HTR-8/SVneo (cell line): Measurements from ENCODE around the gene PEDS1.
"Not testable (repeated sequence)": the region's sequence is repeated elsewhere in the genome, so short reads cannot be mapped to it uniquely, and the experiment has no call there.

Source experiments
- DNase-seq: peaks from one replicate; pipeline ENCODE4 v3.0.0; 2011; ENCODE audit warnings: low spot score, mixed read lengths; ENCODE audit not compliant: insufficient read length
- FAIRE-seq: peaks from 2 replicates; lab custom pipeline; 2011; peaks lifted over from hg19 to GRCh38; lab: Jason Lieb, UNC

Gene PEDS1

GRCh38 chr20:50165684-50166554 lies 12.4 kb upstream of the PEDS1 start:
- DNase-seq (peak; percentile 100), FAIRE-seq (peak; percentile 99)

- FAIRE-seq = peak; percentile 40
- no peak for DNase-seq
Observed at GRCh38 chr20:50163570-50164317, 10.2 kb upstream of the PEDS1 start.

DNA sequence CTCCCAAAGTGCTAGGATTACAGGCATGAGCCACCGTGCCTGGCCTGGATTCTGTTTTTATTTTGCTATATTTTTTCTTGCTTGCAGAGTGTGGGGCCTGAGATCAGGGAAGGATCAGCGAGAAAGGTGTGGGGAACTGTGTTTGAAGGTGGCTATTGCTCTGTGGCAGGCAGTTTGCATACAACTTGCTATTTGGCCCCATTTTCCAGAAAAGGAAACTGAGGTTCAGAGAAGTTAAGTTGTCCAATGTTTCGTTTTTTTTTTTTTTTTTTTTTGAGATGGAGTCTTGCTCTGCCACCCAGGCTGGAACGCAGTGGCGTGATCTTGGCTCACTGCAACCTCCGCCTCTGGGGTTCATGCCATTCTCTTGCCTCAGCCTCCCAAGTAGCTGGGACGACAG lies 8.0 kb upstream of the PEDS1 start:
- DNase-seq, FAIRE-seq: not testable (repeated sequence)

- DNase-seq (no peak), FAIRE-seq (no peak)
Observed at GRCh38 chr20:50153153-50153499, 397 bp downstream of the PEDS1 start.

DNA sequence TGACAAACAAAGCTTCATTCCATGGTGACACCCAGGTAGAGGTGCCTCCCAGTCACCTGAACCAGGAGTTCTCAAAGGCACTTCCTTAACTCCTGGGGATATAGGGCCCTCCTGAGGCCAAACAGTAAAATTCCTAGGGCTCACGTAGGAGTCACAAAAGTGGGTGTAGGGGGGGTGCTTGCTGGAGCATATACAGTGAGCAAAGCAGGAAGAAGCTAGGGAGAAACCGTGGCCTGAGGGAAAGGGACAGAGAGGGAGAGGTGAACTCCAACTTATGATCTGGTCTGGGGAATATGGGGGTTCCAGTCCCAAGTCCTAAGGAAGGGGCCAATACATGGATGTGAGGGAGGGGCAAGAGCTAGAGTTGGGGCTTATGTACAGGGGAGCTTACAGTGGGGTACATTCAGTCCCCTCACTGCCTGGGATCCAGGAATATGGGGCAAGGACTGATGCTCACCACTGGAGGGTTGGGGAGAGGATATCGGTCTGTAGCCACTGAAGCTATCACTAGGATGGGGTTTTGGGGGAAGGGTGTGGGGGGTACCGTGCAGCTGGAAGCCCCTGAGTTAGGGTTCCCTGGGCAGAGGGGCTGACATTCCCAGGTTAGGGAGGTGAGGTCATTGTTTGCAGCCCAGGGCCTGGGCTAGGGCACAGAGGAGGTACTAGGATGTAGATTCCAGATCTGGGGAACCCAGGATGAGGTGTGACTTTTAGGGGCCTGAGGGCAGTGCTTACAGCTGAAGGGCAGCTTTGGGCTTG lies 950 bp downstream of the PEDS1 start:
- no peak for DNase-seq

DNA sequence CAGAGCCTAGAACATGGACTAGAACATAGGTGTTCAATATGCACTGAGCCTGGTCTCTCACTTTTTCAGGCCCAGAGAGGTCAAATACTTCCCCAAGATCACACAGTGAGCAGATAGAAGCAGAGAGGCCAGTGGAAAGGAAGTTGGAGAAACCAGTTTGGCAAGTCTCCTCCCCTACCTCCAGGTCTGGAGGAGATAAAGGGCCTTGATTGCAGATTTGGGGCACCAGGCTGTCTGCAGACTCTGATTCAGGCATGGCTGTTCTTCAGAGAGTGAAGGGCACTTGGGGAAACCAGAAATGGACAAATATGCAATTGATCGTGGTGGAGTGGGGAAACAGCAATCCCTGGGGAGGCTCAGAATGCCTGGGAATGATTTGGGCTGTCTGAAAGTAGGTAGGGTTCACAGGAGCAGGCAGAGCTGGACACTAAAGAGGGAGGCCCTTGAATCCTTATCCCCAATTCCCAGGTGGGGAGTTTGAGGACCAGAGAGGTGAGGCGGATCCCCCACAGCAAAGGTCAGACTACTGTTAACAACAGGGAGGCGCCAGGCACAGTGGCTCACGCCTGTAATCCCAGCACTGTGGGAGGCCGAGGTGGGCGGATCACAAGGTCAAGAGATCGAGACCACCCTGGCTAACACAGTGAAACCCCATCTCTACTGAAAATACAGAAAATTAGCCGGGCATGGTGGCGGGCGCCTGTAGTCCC lies 2.3 kb downstream of the PEDS1 start:
- FAIRE-seq (no peak), DNase-seq (no peak)

More for the DNA sequence above, 950 bp downstream of the PEDS1 start:
- no peak for FAIRE-seq

DNA sequence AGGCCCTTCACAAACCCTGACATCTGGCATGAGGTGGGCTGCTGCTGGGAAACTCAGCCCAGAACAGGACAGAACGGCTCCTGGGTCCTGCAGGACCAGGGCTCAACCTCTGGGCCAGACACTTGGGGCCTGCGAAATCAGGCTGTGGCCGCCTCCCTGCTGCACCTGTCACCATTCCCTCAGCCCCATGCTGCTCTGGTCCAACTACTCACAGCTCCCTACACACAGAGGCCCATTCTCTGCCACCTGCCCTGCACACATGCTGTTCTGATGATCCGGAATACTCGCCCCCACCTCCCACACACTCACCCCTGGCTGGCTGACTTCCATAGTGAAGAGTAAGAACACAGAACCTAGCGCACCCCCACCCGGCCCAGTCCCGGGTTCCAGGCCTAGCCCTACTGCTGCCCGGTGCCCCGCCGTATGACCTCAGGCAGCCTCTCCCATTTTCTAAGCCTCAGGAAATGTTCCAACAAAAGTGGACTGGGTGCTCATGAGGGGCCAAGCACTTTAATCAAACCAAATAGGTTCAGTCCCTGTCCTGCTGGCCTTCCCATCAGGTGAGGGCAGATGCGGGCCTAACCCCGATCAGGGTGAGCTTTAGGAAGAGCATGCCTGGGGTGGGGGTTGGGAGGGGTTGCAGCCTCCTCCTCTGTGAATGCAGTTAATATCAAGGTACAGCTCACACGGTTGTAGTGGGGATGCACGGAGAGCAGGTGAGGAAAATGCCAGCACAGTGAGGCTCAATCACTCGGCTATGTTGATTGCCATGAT lies 3.9 kb downstream of the PEDS1 start:
- no peak for DNase-seq
- no peak for FAIRE-seq

- FAIRE-seq (peak; percentile 60), DNase-seq (no peak)
Observed at GRCh38 chr20:50146732-50147662, 6.5 kb downstream of the PEDS1 start.

DNA sequence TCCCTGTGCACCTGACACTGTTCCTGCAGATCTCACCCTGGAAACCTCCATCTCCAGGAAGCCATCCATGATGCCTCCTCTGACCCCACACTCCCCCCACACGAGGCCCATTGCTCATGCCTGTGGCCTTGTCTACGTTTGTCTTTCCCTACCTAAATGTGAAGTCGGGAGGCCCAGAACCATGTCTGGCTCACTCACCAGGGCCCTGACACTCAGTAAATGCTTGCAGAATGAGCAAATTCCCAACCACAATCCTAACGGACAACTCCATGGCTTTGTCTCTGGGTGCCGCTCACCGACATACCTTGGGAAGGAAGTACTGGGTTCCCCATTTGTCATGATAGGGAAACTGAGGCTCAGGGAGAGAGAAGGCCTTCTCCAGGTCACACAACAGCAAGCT lies 7.3 kb downstream of the PEDS1 start:
- DNase-seq (no peak), FAIRE-seq (no peak)

DNA sequence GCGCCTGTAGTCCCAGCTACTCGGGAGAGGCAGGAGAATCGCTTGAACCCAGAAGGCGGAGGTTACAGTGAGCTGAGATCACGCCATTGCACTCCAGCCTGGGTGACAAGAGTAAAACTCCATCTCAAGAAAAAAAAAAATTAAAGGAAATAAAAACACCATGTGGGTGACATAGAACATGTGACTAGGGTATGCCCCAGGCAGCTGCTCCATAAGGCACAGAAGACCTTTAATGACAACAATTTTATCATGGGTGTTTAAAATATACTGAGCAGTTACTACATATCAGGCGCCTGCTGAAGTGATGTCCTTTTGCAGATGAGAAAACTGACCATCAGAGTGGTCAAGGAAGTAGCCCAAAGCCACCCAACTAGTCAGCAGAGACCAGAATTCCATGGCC lies 8.0 kb downstream of the PEDS1 start:
- FAIRE-seq = no peak

DNA sequence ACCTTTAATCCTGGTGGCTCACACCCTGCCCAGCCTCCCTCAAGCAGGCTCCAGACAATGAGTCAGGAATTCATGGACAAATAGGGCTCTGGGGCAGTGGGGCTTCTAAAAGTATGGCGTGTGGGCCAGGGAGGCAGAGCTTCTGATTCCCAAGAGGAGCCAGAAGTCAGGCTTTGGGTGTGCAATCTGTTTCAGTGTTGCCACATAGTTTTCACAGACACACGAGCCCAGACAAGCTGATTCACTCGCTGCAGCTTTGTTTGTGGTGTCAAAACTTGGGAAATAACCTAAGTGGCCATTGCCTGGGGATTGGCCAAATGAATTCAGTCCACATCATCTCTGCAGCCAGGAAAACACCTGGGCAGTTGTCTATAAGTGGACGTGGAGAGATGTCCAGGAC lies 9.2 kb downstream of the PEDS1 start:
- DNase-seq = no peak
- FAIRE-seq = no peak

More for the DNA sequence above, 8.0 kb downstream of the PEDS1 start:
- DNase-seq = no peak

DNA sequence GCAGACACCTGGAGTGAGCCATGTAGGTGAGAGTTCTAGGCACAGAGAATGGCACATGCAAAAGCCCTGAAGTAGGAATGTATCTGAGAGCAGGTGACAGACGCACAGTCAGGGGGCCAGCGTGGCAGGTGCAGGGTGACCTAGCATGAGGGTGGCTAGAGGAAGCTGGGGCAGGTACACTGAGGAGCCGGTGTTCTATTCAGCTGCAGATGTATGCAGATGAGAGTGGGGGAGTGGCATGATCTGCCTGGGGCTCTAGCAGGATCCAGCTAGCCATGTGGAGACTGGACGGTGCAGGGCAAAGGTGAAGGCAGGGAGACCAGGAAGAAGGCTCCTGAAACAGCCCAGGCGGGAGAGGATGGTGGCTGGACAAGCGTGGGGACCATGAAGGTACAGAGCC lies 10.7 kb downstream of the PEDS1 start:
- DNase-seq (no peak), FAIRE-seq (no peak)

DNA sequence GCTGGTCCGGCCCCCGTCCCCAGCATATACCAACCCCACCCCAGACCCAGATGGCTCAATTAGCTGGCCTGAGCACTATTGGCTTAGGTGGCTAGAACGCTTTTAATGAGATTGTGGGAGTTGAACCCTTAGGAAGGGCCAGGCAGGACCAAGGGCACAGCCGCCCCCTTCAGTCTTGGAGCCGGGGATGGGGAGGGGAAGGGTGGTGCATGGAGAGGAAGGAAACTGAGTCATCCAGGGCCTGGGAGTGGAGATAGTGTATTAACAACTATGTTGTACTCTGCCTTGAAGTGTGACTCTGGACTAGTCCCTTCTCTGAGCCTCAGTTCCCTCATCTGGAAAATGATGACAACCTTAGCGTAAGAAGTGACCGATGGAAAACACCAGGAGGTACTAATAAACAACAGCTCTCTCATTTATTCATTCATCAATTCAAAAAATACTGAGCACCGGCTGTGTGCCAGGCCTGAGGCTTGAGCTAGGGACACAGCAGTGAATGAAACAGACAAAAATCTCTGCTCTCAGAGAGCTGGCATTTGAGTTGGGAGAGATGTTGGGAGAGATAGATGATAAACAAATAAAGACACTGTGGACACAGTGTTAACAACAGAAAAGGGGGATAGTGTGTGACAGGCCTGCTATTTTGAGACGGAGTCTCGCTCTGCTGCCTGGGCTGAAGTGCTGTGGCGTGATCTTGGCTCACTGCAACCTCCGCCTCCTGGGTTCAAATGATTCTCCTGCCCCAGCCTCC lies 11.5 kb downstream of the PEDS1 start:
- peak; percentile 57 for FAIRE-seq
- no peak for DNase-seq

DNA sequence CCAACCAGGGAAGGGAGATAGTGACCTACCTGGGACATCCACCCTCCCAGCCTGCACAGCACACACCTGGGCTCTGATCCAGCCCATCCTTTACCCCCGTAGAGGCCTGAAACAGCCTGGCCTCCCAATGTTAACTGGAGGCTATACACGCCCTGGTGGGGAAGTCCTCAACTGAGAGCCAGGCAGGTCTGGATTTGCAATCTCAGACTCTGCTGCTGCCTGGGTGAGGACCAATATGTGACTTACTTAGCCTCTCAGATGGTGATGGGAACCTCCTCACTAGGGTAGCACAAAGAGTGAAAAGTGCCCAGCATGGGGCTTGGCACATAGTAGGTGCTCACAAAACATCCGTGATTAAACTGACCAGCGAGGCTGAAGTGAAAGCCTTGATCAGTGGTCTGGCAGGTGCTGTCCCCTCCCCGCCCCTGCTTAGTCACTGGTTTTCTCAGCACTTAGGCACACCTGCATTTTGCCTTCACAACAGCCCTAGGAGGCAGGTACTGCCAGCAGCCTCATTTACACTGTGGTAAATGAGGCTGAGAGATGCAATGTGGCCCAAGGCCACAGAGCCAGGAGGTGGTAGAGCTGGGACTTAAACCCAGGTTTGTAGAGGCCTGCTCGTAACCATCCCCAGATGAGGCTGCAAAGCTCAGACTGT lies 12.4 kb downstream of the PEDS1 start:
- FAIRE-seq (peak; percentile 44), DNase-seq (no peak)

DNA sequence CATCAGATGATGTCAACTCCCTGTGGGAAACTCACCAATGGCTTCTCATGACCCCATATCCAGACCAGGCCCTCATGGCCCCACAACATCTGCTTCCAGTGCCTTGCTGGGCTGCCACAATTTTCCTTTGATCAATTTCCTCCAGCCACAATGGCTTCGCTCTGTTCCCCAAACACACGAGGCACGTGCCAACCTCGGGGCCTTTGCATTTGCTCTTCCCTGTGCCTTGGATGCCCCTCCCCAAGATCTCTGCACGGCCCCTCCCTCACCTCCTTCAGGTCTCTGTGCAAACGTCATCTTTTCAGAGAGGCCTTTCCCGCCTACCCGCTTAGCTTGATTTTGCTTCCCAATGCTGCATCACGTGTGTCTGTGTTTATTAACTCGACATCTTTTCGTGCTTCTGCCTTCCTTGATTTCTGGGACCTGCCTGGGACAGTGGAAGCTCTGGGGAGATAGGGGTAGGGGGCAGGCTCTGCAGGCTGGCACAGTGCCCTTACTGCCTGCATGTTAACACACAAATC lies 13.1 kb downstream of the PEDS1 start:
- DNase-seq = no peak
- no peak for FAIRE-seq

GRCh38 chr20:50138479-50139393 lies 14.8 kb downstream of the PEDS1 start:
- DNase-seq (no peak), FAIRE-seq (peak; percentile 66)
